ENCODE measurements around the gene GPC6.

Gene GPC6

GRCh38 chr13:93736909-93737308 lies 510.3 kb downstream of the GPC6 start:
- Histone ChIP-seq H3K9ac (ENCODE audit: low read length) (no peak overlapping the region), H3K9me3 (ENCODE audit: control insufficient read depth, low read length) (no peaks in the 10 kb centered on the region), H2BK120ac (ENCODE audit: low read depth, low read length) (no peak overlapping the region), H3K4me2 (ENCODE audit: low read length, poor library complexity, severe bottlenecking) (no peak overlapping the region), H2AK5ac (ENCODE audit: low read length, severe bottlenecking) (no peak overlapping the region), H3K27me3 (ENCODE audit: control insufficient read depth in 1 of 2, insufficient read depth in 1 of 2, low read length in 2 of 2) (no peaks in the 10 kb centered on the region), H2BK5ac (ENCODE audit: low read depth, low read length, poor library complexity, severe bottlenecking) (no peak overlapping the region), H2BK12ac (ENCODE audit: low read length in 2 of 2) (no peak overlapping the region), H2AFZ (ENCODE audit: low read depth, low read length) (no peak overlapping the region), H3K36me3 (ENCODE audit: control insufficient read depth in 1 of 2, insufficient read depth in 2 of 2, low read depth in 1 of 2, low read length in 2 of 2) (no peaks in the 10 kb centered on the region), H3K27ac (ENCODE audit: low read length, poor library complexity, severe bottlenecking) (no peak overlapping the region), H4K8ac (ENCODE audit: low read length) (no peak overlapping the region), H3K14ac (ENCODE audit: low read length in 2 of 2) (no peak overlapping the region), H2BK15ac (ENCODE audit: low read depth, poor library complexity, severe bottlenecking) (no peak overlapping the region), H3K18ac (ENCODE audit: low read depth in 1 of 2, low read length in 2 of 2) (no peak overlapping the region), H3K4me1 (ENCODE audit: control insufficient read depth, insufficient read depth, low read depth, low read length) (no peaks in the 10 kb centered on the region), H3K4ac (ENCODE audit: low read depth in 1 of 2, low read length in 2 of 2) (no peak overlapping the region), H3K79me1 (replicated peaks; ENCODE audit: low read length, poor library complexity, severe bottlenecking) (no peaks in the 10 kb centered on the region), H3K23ac (ENCODE audit: low read length in 2 of 2) (no peak overlapping the region), H3K4me3 (ENCODE audit: insufficient read depth in 1 of 2, low read depth in 1 of 2, low read length in 2 of 2) (no peak overlapping the region), H4K91ac (ENCODE audit: low read length) (no peak overlapping the region)
- 89% methylated on average over 2 of the region's 3 CpGs for WGBS
- no peak for DNase-seq

GRCh38 chr13:93740334-93740733 lies 513.7 kb downstream of the GPC6 start:
- Histone ChIP-seq H3K36me3 (ENCODE audit: control insufficient read depth in 1 of 2, insufficient read depth in 2 of 2, low read depth in 1 of 2, low read length in 2 of 2) (no peaks in the 10 kb centered on the region), H3K27ac (ENCODE audit: low read length, poor library complexity, severe bottlenecking) (no peak overlapping the region), H3K79me1 (replicated peaks; ENCODE audit: low read length, poor library complexity, severe bottlenecking) (no peaks in the 10 kb centered on the region), H4K91ac (ENCODE audit: low read length) (no peak overlapping the region), H2BK5ac (ENCODE audit: low read depth, low read length, poor library complexity, severe bottlenecking) (no peak overlapping the region), H3K4me1 (ENCODE audit: control insufficient read depth, insufficient read depth, low read depth, low read length) (no peaks in the 10 kb centered on the region), H2BK15ac (ENCODE audit: low read depth, poor library complexity, severe bottlenecking) (no peak overlapping the region), H3K9ac (ENCODE audit: low read length) (no peak overlapping the region), H2AFZ (ENCODE audit: low read depth, low read length) (no peak overlapping the region), H3K23ac (ENCODE audit: low read length in 2 of 2) (no peak overlapping the region), H3K4me3 (ENCODE audit: insufficient read depth in 1 of 2, low read depth in 1 of 2, low read length in 2 of 2) (no peak overlapping the region), H3K18ac (ENCODE audit: low read depth in 1 of 2, low read length in 2 of 2) (no peak overlapping the region), H2BK12ac (ENCODE audit: low read length in 2 of 2) (no peak overlapping the region), H3K27me3 (ENCODE audit: control insufficient read depth in 1 of 2, insufficient read depth in 1 of 2, low read length in 2 of 2) (no peaks in the 10 kb centered on the region), H3K4me2 (ENCODE audit: low read length, poor library complexity, severe bottlenecking) (no peak overlapping the region), H3K14ac (ENCODE audit: low read length in 2 of 2) (no peak overlapping the region), H2BK120ac (ENCODE audit: low read depth, low read length) (no peak overlapping the region), H3K9me3 (ENCODE audit: control insufficient read depth, low read length) (no peaks in the 10 kb centered on the region), H3K4ac (ENCODE audit: low read depth in 1 of 2, low read length in 2 of 2) (no peak overlapping the region), H2AK5ac (ENCODE audit: low read length, severe bottlenecking) (no peak overlapping the region), H4K8ac (ENCODE audit: low read length) (no peak overlapping the region)
- 13% methylated on average over 1 of the region's 1 CpG for WGBS
- no peak for DNase-seq

- H3K27me3 ChIP-seq (ENCODE audit: control insufficient read depth in 1 of 2, insufficient read depth in 1 of 2, low read length in 2 of 2): no peaks in the 10 kb centered on the region
- no peaks in the 10 kb centered on the region for H3K36me3 ChIP-seq (ENCODE audit: control insufficient read depth in 1 of 2, insufficient read depth in 2 of 2, low read depth in 1 of 2, low read length in 2 of 2)
- H3K14ac ChIP-seq (ENCODE audit: low read length in 2 of 2): no peak overlapping the region
- H2BK12ac ChIP-seq (ENCODE audit: low read length in 2 of 2): no peak overlapping the region
- H3K79me1 ChIP-seq (replicated peaks; ENCODE audit: low read length, poor library complexity, severe bottlenecking): no peaks in the 10 kb centered on the region
- H3K4me1 ChIP-seq (ENCODE audit: control insufficient read depth, insufficient read depth, low read depth, low read length): no peaks in the 10 kb centered on the region
- no peaks in the 10 kb centered on the region for H3K9me3 ChIP-seq (ENCODE audit: control insufficient read depth, low read length)
- H3K9ac ChIP-seq (ENCODE audit: low read length): no peak overlapping the region
- H4K8ac ChIP-seq (ENCODE audit: low read length): no peak overlapping the region
- H3K4me3 ChIP-seq (ENCODE audit: insufficient read depth in 1 of 2, low read depth in 1 of 2, low read length in 2 of 2): no peak overlapping the region
- no peak overlapping the region for H3K4me2 ChIP-seq (ENCODE audit: low read length, poor library complexity, severe bottlenecking)
- H3K18ac ChIP-seq (ENCODE audit: low read depth in 1 of 2, low read length in 2 of 2): no peak overlapping the region
- no peak overlapping the region for H3K4ac ChIP-seq (ENCODE audit: low read depth in 1 of 2, low read length in 2 of 2)
- H2BK15ac ChIP-seq (ENCODE audit: low read depth, poor library complexity, severe bottlenecking): no peak overlapping the region
- no peak overlapping the region for H3K23ac ChIP-seq (ENCODE audit: low read length in 2 of 2)
- no peak overlapping the region for H2BK5ac ChIP-seq (ENCODE audit: low read depth, low read length, poor library complexity, severe bottlenecking)
- no peak overlapping the region for H2BK120ac ChIP-seq (ENCODE audit: low read depth, low read length)
- H4K91ac ChIP-seq (ENCODE audit: low read length): no peak overlapping the region
- H3K27ac ChIP-seq (ENCODE audit: low read length, poor library complexity, severe bottlenecking): no peak overlapping the region
- H2AFZ ChIP-seq (ENCODE audit: low read depth, low read length): no peak overlapping the region
- DNase-seq: no peak
- WGBS: 87% methylated on average over 5 of the region's 5 CpGs
- H2AK5ac ChIP-seq (ENCODE audit: low read length, severe bottlenecking): no peak overlapping the region
Measured at GRCh38 chr13:93744033-93744432, 517.4 kb downstream of the GPC6 start.

GRCh38 chr13:93744886-93745285 lies 518.3 kb downstream of the GPC6 start:
- Histone ChIP-seq H2BK12ac (ENCODE audit: low read length in 2 of 2) (no peak overlapping the region), H3K4me1 (ENCODE audit: control insufficient read depth, insufficient read depth, low read depth, low read length) (no peaks in the 10 kb centered on the region), H3K27me3 (ENCODE audit: control insufficient read depth in 1 of 2, insufficient read depth in 1 of 2, low read length in 2 of 2) (no peaks in the 10 kb centered on the region), H3K79me1 (replicated peaks; ENCODE audit: low read length, poor library complexity, severe bottlenecking) (no peaks in the 10 kb centered on the region), H3K14ac (ENCODE audit: low read length in 2 of 2) (no peak overlapping the region), H3K4ac (ENCODE audit: low read depth in 1 of 2, low read length in 2 of 2) (no peak overlapping the region), H3K18ac (ENCODE audit: low read depth in 1 of 2, low read length in 2 of 2) (no peak overlapping the region), H3K4me2 (ENCODE audit: low read length, poor library complexity, severe bottlenecking) (no peak overlapping the region), H3K36me3 (ENCODE audit: control insufficient read depth in 1 of 2, insufficient read depth in 2 of 2, low read depth in 1 of 2, low read length in 2 of 2) (no peaks in the 10 kb centered on the region), H2BK5ac (ENCODE audit: low read depth, low read length, poor library complexity, severe bottlenecking) (no peak overlapping the region), H2BK15ac (ENCODE audit: low read depth, poor library complexity, severe bottlenecking) (no peak overlapping the region), H3K27ac (ENCODE audit: low read length, poor library complexity, severe bottlenecking) (no peak overlapping the region), H3K23ac (ENCODE audit: low read length in 2 of 2) (no peak overlapping the region), H3K4me3 (ENCODE audit: insufficient read depth in 1 of 2, low read depth in 1 of 2, low read length in 2 of 2) (no peak overlapping the region), H2AK5ac (ENCODE audit: low read length, severe bottlenecking) (no peak overlapping the region), H2BK120ac (ENCODE audit: low read depth, low read length) (no peak overlapping the region), H4K91ac (ENCODE audit: low read length) (no peak overlapping the region), H3K9ac (ENCODE audit: low read length) (no peak overlapping the region), H3K9me3 (ENCODE audit: control insufficient read depth, low read length) (no peaks in the 10 kb centered on the region), H2AFZ (ENCODE audit: low read depth, low read length) (no peak overlapping the region), H4K8ac (ENCODE audit: low read length) (no peak overlapping the region)
- DNase-seq: no peak
- 71% methylated on average over 1 of the region's 1 CpG for WGBS

Data from mesenchymal stem cell (in vitro differentiated cells and primary cell).